NCI-H1048 (cell line): ENCODE results near the gene EPGN.
"Not testable (repeated sequence)": the region's sequence is repeated elsewhere in the genome, so short reads cannot be mapped to it uniquely, and the experiment has no call there.

Source experiments
- DNase-seq: peaks from one replicate; lab custom pipeline; 2025; lab: John Stamatoyannopoulos, UW

The EPGN gene

GRCh38 chr4:74340421-74340820 lies 32.2 kb downstream of the EPGN start:
- not testable (repeated sequence) for DNase-seq

- DNase-seq = no peak
These were observed 35.8 kb downstream of the EPGN start for GRCh38 chr4:74344031-74344430.

- no peak for DNase-seq
These were observed 45.6 kb downstream of the EPGN start for GRCh38 chr4:74353858-74354257.

DNA sequence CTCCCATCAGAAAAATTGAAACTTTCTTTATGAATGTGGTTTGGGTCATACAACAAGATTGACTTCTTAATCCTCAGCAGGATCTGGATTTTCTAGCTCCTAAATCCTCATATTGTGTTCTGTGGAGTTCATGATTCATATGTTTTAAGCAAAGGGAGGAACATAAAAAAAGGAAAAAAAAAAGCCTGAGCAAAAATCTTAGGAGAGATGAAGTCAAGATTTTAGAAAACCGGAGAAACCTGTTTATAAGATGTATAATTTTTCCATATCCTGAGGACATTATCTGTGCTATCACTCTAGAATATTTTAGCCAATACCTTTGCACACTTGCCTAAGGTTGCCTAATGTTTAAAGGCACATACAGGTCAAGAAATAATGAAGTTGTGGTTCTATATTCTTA lies 49.7 kb downstream of the EPGN start:
- no peak for DNase-seq

DNA sequence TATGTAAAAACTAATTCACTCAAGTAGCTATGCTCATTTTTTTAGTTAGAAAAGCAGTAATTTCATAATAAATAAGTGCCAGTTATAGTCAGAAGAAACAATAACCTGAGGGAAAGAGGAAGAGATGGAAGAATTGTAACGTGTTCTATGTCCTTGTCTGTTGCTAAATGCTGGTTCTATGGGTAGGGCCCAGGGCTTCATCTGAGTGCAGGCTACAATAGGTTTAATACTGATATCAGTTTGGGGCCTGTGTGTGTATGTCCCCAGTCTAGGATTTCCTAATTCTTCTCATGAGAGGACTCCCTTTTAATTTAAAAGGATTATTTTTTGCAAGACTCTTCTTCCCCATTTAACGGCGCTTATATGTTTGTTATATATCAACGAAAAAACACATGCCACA lies 53.4 kb downstream of the EPGN start:
- no peak for DNase-seq

GRCh38 chr4:74362347-74362746 lies 54.1 kb downstream of the EPGN start:
- no peak for DNase-seq

DNA sequence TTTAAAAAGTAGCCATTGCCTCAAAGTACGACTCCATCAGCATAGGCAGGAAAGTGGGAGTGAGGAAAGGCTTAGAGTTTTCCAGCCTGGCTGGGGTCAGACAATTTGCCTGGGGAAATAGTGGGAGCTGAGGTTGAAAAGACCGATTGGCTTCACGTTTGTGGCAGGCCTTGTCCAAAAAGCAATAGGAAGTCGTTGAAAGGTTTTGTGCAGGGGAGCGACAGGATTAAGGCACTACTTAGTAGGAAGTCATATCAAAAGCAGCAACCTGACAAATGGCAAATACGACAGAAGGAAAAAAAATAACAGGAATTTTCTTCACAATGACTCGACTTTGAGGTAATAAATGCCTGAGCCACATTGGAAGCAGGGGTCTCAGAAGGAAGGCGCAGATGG lies 56.0 kb downstream of the EPGN start:
- no peak for DNase-seq

GRCh38 chr4:74364652-74365491 lies 56.6 kb downstream of the EPGN start, which contains the start of gene EREG:
Gene EREG (plus strand): TSS chr4:74365145. CDS start chr4:74365309, 164 bp downstream.
- no peak for DNase-seq

DNA sequence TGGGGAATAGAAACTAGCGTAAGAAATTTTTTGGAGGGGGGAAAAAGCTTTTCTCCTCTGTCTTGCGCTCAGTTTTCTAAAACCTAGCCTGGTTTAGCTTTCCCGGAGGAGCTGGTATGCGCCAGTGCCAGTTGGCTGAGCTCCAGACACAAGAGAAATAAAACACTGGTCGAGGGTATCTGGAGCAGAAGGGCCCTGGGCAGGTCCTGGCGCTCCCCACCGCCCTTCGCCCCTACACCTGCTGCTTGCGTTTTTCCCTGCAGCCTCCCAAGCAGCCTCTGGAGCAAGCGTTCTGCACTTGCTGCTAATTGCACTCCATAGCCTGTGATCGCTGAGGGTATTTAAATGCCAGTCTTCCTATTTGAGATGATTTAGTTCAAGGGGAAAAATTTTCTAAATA lies 57.5 kb downstream of the EPGN start:
- DNase-seq = no peak
